ENCODE measurements around the gene HEMGN. TPM values are rescaled to one million over a fixed set of nuclear protein-coding genes. Genes with fewer than 3 reads are reported as not detected.

HEMGN gene
- total and polyA plus RNA-seq, 2 of the 13 experiments (the other 11 are each of a cell fraction or from before 2014, with no cell fraction given) = not detected

DNA sequence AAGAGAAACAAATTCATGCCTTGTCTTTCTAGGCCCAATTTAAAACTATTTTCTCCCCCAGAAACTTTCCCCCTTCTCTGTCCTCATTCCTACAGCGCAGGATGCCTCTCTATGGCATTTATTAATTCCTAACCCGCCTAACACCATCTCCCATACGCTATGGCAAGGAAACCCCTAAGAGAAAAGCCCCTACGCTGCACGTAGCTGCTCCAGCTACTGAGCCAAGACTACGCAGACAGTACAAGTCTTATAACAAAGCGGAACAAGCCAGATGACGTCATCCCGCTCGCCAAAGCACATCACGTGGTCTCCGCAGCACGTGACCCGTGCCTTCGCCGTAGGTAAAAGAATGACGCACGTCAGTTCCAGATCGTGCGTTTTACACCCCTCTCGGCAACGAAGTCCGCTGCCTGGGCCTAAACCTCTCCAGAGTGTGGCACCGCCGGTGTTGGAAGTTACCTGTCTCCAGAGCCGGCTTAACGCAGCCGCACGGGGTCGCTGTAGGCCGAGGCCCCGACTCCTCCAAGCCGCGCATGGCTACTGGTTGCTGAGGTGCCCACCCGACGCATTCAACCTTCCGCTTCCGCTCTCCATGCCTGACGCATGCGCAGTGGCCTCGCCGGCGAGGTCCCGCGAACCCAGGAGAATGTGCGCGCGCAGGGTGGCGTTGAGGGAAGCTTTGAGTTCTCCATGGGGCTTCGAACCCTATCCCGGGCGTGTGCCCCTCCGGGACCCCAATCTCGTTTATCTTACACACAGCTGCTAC is 15.8 kb downstream of the HEMGN start, which contains the start of gene TRMO (continued):
- TF ChIP-seq RBM39 (IDR thresholded peaks at IDR 0.05; ENCODE audit: low read depth, low read length, poor library complexity, severe bottlenecking) (peak; percentile 58), SMAD9 (CRISPR knock-in tag; IDR thresholded peaks at IDR 0.05) (no peak; the same call in 1 of the 2 replicates), ZNF572 (CRISPR knock-in tag; IDR thresholded peaks at IDR 0.05) (0 out of 2 replicates have a peak, but pooled peaks have one; percentile 67), ZMYM2 (CRISPR knock-in tag; IDR thresholded peaks at IDR 0.05) (no peak), BRF2 (CRISPR knock-in tag; IDR thresholded peaks at IDR 0.05) (no peak), BRD4 (CRISPR knock-in tag; IDR thresholded peaks at IDR 0.05) (peak; percentile 91; the same call in 1 of the 2 replicates), ETV6 (CRISPR knock-in tag; conservative IDR thresholded peaks at IDR 0.05) (peak; percentile 67; the same call in 1 of the 2 replicates), ZNF547 (CRISPR knock-in tag; IDR thresholded peaks at IDR 0.05) (peak; percentile 98), SSRP1 (CRISPR knock-in tag; IDR thresholded peaks at IDR 0.05) (no peak; the same call in 1 of the 2 replicates), SNRNP70 (IDR thresholded peaks at IDR 0.05; ENCODE audit: low read depth, low read length) (no peak), ZNF530 (CRISPR knock-in tag; IDR thresholded peaks at IDR 0.05; ENCODE audit: low read depth) (no peak), MED8 (CRISPR knock-in tag; IDR thresholded peaks at IDR 0.05; ENCODE audit: insufficient replicate concordance) (peak; percentile 67), RFXANK (CRISPR knock-in tag; IDR thresholded peaks at IDR 0.05) (peak; percentile 77; the same call in 1 of the 2 replicates), ZNF558 (CRISPR knock-in tag; IDR thresholded peaks at IDR 0.05; ENCODE audit: borderline replicate concordance) (0 out of 2 replicates have a peak, but pooled peaks have one; percentile 77), ZNF747 (CRISPR knock-in tag; IDR thresholded peaks at IDR 0.05; ENCODE audit: borderline replicate concordance) (peak; percentile 75; the same call in 1 of the 2 replicates), ZNF7 (CRISPR knock-in tag; IDR thresholded peaks at IDR 0.05) (no peak)
- TF ChIP-seq, protein P1, sequence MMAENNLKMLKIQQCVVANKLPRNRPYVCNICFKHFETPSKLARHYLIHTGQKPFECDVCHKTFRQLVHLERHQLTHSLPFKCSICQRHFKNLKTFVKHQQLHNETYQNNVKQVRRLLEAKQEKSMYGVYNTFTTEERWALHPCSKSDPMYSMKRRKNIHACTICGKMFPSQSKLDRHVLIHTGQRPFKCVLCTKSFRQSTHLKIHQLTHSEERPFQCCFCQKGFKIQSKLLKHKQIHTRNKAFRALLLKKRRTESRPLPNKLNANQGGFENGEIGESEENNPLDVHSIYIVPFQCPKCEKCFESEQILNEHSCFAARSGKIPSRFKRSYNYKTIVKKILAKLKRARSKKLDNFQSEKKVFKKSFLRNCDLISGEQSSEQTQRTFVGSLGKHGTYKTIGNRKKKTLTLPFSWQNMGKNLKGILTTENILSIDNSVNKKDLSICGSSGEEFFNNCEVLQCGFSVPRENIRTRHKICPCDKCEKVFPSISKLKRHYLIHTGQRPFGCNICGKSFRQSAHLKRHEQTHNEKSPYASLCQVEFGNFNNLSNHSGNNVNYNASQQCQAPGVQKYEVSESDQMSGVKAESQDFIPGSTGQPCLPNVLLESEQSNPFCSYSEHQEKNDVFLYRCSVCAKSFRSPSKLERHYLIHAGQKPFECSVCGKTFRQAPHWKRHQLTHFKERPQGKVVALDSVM (CRISPR knock-in tag; IDR thresholded peaks at IDR 0.05) = no peak
- TF ChIP-seq, protein P2, sequence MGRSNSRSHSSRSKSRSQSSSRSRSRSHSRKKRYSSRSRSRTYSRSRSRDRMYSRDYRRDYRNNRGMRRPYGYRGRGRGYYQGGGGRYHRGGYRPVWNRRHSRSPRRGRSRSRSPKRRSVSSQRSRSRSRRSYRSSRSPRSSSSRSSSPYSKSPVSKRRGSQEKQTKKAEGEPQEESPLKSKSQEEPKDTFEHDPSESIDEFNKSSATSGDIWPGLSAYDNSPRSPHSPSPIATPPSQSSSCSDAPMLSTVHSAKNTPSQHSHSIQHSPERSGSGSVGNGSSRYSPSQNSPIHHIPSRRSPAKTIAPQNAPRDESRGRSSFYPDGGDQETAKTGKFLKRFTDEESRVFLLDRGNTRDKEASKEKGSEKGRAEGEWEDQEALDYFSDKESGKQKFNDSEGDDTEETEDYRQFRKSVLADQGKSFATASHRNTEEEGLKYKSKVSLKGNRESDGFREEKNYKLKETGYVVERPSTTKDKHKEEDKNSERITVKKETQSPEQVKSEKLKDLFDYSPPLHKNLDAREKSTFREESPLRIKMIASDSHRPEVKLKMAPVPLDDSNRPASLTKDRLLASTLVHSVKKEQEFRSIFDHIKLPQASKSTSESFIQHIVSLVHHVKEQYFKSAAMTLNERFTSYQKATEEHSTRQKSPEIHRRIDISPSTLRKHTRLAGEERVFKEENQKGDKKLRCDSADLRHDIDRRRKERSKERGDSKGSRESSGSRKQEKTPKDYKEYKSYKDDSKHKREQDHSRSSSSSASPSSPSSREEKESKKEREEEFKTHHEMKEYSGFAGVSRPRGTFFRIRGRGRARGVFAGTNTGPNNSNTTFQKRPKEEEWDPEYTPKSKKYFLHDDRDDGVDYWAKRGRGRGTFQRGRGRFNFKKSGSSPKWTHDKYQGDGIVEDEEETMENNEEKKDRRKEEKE (IDR thresholded peaks at IDR 0.05) = no peak
- TF ChIP-seq, protein P3, sequence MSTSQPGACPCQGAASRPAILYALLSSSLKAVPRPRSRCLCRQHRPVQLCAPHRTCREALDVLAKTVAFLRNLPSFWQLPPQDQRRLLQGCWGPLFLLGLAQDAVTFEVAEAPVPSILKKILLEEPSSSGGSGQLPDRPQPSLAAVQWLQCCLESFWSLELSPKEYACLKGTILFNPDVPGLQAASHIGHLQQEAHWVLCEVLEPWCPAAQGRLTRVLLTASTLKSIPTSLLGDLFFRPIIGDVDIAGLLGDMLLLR (CRISPR knock-in tag; IDR thresholded peaks at IDR 0.05) = peak; percentile 97
- TF ChIP-seq, protein P4, sequence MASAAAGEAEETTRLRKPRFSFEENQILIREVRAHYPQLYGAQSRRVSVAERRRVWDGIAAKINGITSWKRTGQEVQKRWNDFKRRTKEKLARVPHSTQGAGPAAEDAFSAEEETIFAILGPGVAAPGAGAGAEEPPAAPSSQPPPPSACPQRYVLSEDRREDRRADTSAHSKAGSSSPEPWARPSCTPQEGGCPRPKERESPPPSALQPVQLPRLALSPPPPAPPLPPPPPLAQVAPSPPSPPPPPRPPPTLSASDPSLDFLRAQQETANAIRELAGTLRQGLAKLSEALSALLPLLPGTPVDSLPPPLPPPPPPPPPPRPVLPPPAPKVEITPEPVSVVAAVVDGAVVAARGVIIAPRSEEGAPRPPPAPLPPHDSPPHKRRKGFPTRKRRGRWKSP (CRISPR knock-in tag; IDR thresholded peaks at IDR 0.05) = peak; percentile 72
